ENCODE measurements around the gene ZNF764.
A peak's percentile ranks its signal among the peaks of the same experiment; 100 is the strongest.
"Not testable (repeated sequence)": the region's sequence is repeated elsewhere in the genome, so short reads cannot be mapped to it uniquely, and the experiment has no call there.

The ZNF764 gene

DNA sequence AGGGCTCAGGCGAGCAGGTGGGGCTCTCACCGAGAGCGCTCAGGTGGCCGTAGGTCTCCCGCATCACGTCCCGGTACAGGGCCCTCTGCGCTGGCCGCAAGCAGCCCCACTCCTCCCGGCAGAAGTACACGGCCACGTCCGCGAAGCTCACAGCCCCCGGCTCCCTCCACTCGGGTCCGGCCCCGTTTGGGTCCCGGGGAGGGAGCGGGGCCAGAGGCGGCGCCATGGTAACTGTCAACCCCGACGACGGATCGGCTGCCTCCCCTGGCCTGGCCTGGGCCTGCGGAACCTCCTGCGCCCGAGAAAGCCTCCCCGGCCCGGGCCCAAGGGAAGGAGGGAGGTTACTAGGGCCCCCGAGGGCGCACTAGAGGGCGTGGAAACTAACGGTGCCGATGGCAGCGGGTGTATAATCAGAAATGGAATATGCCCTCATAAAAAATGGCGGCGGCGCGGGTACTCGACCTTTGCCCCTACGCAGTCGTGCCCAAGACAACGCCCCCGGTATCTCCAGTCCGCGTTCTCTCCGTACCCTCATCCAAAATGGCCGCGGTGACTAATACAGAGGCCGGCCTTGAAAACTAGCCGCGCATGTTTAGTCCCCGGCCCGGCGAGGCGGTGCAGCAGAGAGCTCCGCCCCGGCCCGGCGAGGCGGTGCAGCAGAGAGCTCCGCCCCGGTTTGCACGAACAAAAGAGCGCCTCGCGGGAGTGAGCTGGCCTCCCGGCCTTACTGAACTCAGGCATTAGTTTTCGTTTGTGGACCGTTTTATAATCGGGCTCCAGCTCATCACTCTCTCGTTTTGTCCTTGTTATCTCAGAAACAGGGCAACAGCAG lies at the start of gene ZNF764:
TSS of gene ZNF764 (minus strand) at position 418 of the 832 bp plus-strand sequence. CDS start at position 226, 192 bp downstream.
- DNase-seq (ENCODE audit: low read depth): peak; percentile 90

DNA sequence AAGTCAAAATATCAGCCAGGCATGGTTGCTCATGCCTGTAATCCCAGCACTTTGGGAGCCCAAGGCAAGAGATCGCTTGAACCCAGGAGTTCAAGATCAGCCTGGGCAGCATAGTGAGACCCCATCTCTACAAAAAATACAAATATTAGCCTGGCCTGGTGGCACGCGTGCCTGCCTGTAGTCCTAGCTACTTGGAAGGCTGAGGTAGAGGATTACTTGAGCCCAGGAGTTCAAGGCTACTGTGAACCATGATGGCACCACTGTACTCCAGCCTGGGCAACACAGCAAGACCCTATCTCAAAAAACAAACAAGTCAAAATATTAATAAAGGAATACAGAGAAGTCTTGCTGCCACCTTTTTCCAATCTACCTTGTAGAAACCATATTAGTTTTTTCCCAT lies 47.8 kb upstream of the ZNF764 start:
- DNase-seq (ENCODE audit: low read depth): no peak

DNA sequence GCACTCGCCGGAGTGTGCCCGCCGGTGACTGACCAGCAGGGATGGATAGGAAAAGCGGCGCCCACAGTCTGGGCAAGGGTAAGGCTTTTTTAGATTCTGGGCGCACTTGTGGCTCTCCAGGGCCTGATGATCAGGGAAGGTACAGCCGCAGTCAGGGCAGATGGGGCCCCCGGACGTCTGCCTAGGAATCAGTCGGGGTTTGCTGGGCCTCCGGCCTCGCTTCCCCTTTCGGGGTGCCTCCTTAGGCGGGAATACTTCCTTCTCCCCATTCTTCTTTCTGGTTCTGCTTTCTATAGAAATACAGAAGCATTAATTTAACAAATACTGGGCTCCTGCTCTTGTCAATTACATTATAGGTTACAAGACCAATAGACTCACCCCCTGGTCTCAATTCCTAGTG lies 47.0 kb upstream of the ZNF764 start:
- DNase-seq (ENCODE audit: low read depth): no peak

DNA sequence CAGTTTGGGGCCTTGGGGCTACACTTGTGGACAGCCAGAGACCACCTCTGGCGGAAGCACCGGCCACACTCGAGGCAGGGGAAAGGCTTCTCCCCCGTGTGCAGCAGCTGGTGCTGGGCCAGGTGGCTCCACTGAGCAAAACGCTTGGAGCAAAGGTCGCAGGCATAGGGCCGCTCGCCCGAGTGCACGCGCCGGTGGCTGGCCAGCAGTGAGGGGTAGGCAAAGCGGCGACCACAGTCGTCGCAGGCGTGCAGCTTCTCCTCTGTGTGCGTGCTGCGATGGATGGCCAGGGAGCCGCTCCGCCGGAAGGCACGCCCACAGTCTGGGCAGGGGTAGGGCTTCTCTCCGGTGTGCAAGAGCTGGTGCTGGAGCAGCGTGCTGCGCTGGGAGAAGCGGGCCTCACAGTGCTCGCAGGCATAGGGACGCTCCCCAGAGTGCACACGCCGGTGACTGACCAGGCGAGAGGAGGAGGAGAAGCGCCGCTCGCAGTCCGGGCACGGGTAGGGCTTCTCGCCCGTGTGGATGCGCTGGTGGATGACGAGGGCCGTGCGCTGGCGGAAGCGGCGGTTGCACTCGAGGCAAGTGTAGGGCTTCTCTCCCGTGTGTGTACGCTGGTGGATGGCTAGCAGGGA lies 46.3 kb upstream of the ZNF764 start:
- no peak for DNase-seq (ENCODE audit: low read depth)

DNA sequence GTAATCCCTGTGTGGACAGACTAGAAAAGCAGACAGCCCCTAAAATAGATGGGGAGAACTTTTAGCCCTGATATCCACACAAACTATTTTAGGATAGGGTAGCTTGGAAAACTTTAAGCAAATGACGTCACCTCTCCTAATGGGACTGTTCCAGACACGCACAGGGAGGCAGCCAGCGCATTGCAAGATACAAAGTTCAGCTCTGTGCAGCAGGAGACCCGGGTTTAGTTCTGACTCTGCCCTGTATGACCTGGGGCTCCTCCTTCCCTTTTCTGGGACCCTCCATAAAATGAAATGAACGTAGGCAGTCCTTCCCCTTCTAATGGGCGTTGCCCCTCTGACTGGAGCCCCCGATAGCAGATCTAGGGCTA lies 45.8 kb upstream of the ZNF764 start:
- no peak for DNase-seq (ENCODE audit: low read depth)

DNA sequence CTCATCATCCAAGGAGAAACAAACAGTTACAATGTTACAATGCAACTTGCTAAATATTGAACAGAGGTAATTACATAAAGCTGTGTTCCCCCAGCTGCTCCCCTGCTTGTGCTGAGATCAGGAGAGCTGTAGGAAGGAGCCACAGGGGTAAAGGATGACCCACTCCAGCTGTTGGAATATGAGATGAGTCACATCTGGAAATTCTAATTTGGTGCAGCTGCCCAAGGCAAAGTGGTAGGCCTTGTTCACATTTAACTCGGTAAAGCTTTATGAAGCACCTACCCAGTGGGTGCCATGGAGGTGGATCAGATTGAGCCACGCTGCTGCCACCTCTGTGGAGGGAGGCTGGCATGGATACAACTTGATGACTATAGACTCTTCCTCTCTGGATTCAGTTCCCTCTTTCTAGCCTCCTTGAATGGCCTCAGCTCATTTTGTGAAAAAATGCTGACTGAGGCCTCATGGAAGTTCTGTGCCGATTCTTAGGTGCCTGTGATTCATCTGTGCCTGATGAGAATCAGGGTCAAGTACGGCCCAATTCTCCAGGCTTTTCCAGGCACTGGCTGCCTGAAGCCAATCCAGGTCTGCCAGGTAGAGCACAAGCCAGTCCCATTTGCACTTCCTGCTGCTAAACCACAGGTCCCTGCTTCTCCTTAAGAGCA lies 44.6 kb upstream of the ZNF764 start:
- no peak for DNase-seq (ENCODE audit: low read depth)

DNA sequence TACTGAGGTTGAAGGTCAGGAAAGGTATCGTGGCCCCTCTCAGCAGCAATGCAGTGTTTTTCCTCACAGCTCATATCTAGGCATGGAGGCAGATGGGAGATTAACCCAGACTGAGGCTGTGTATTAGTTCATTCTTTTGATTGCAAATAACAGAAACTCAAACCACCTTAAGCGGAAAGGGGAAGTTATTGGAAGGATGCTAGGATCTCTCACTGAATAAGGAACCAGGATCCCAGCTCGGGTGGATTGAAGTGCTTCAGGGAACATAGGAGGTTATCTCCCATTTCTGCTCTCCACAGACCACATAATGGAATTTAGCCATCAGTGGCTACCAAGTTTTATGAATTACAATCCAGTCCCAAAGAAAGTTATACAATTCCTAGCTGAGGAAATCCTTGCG lies 43.8 kb upstream of the ZNF764 start:
- no peak for DNase-seq (ENCODE audit: low read depth)

DNA sequence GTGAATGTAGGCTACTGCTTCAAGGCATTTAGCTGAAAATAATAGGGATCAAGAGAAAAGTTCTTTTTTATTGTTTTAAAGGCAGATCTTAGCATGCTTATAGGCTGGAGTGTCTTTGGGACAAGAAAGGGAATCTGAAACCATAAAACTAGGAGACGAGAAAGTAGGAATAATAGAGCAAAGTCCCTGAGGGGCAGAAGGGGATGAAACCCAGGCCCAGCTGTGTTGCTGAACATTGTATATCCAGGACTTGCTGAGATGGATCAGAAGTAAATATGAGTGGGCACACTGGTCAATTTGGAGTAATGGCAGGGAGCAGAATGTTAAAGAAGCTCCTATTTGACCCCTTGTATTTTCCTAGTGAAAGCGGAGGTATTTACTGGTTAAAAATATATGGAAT lies 42.8 kb upstream of the ZNF764 start:
- no peak for DNase-seq (ENCODE audit: low read depth)

DNA sequence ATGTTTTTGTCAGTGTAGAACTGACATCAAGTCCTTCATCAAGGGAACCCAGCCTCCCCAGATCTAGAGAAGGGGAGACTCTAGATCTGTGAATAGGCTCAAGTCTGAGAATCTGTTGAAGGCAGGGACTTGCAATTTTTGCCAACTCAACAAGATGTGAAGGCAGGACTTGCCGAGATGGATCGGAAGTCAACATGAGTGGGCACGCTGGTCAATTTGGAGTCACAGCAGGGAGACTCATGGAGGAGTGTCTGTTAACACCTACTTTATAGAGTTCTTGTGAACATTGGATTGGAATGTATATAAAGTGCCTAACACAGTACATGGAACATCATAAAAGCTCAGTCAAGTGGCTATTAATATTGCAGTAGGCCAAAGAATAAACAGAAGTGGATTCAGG lies 42.0 kb upstream of the ZNF764 start:
- DNase-seq (ENCODE audit: low read depth): no peak

DNA sequence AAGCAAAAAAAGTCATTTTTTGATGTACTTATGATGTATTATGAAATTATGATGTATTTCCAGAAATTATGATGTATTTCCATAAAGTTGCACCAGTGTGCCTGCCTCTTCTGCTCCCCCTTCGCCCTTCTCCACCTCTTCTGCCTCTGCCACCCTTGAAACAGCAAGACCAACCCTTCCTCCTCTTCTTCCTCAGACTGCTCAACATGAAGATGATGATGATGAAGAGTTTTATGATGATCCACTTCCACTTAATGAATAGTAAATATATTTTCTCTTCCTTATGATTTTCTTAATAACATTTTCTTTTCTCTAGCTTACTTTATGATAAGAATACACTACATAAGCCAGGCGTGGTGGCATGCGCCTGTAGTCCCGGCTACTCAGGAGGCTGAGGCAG lies 34.7 kb upstream of the ZNF764 start:
- no peak for DNase-seq (ENCODE audit: low read depth)

DNA sequence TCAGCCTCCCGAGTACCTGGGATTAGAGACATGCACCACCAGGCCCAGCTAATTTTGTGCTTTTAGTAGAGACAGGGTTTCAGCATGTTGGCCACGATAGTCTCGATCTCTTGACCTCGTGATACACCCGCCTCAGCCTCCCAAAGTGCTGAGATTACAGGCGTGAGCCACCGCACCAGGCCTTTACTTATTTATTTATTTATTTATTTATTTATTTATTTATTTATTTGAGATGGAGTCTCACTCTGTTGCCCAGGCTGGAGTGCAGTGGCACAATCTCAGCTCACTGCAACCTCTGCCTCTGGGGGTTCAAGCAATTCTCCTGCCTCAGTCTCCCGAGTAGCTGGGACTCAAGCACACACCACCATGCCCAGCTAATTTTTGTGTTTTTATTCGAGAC lies 32.7 kb upstream of the ZNF764 start:
- DNase-seq (ENCODE audit: low read depth): not testable (repeated sequence)

DNA sequence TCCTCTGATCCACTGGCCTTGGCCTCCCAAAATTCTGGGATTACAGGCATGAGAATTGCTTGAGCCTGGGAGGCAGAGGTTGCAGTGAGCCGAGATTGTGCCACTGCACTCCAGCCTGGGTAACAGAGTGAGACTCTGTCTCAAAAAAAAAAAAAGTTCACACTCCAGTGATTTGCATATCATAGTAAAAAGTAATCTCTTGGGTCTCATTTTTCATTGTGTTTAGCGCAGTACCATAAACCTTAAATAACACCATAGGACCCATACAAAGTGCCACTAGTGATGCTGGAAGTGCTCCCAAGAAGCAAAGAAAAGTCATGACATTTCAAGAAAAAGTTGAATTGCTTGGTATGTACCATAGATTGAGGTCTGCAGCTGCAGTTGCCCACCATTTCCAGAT lies 31.4 kb upstream of the ZNF764 start:
- not testable (repeated sequence) for DNase-seq (ENCODE audit: low read depth)

DNA sequence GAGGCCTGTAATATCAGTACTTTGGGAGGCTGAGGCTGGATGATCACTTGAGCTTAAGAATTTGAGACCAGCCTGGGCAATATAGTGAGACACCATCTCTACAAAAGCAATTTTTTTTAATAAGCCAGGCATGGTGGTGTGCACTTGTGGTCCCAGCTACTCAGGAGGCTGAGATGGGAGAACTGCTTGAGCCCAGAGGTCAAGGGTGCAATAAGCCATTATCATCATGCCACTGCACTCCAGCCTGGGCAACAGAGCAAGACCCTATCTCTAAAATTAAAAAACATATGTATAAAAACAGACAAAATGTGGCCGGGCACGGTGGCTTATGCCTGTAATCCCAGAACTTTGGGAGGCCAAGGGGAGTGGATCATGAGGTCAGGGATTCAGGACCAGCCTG lies 30.5 kb upstream of the ZNF764 start:
- DNase-seq (ENCODE audit: low read depth): no peak

DNA sequence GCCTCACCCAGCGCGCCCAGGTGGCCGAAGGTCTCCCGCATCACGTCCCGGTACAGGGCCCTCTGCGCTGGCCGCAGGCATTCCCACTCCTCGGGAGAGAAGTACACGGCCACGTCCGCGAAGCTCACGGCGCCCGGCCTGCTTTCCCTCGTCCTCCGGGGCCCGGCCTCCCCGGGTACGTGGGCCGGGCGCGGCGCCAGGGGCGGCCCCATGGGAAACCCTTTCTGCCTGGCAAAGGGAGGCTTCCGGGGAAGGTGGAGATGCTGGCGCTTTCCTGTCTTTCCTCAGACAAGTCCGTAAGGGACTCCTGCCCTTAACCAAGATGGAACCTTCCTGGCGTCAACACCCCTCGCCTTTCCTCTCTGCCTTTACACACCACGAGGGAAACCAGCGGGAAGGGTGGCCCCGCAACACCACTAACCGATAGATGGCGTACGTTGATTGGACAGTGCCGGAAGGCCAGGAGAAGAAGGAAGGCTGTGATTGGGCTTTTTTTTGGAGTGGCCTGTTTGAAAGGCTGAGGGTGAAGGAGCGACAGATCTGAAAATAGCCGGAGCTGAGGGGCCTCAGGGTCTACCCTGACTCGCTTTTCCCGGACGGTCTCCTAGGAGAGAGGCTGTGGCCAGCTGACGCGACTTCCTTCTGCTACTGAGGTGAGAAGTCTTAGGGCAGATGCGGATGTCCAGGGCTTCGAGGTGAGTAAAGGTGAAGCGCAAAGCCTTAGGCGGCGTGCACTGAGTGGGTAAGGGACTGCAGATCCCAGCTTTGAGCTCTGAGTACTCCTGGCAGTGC lies 27.4 kb upstream of the ZNF764 start, which contains the start of gene ZNF785:
TSS of gene ZNF785 (minus strand) at position 298 of the 792 bp plus-strand sequence. CDS start at position 212, 86 bp downstream.
- peak; percentile 97 for DNase-seq (ENCODE audit: low read depth)

DNA sequence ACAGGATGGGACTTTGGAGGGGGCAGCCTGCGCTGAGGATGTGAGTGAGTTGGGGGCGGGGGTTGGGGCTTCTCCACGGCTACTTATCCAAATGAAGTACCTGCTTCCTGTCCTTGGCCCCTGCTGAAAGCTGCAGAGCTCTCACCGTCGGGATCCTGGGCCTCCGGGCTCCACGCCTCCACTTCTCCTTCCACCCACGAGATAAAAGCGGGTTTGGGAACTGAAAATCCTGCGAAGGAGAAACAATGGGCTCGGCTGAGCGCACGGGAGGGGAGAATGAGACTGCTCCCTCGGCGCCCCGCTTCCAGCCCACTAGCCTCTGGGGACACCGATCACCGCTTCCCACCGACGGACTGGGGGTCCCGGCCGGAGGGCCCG lies 26.8 kb upstream of the ZNF764 start:
- no peak for DNase-seq (ENCODE audit: low read depth)

DNA sequence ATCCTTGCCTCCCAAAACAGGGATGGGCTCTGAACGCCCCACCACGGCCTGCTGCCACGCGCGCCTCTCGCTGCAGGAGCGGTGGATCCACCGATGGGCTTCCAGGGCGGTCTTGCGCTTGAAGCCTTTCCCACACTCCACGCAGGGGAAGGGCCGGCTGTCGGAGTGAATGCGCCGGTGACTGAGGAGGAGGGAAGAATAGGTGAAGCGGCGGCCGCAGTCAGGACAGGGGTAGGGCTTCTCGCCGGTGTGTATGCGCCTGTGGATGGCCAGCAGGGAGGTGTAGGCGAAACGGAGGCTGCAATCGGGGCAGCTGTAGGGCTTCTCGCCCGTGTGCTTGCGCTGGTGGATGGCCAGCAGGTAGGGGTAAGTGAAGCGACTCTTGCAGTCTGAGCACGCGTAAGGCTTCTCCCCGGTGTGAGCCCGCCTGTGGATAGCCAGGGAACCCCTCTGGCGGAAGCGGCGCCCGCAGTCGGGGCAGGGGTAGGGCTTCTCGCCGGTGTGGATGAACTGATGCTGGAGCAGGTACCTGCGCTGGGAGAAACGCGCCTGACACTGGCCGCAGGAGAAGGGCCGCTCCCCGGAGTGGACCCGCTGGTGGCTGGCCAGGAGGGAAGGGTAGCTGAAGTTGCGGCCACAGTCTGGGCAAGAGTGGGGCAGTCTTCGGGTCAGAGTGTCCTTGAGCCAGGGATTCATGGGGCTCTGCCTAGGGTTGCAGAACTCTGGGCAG lies 24.6 kb upstream of the ZNF764 start:
- no peak for DNase-seq (ENCODE audit: low read depth)

DNA sequence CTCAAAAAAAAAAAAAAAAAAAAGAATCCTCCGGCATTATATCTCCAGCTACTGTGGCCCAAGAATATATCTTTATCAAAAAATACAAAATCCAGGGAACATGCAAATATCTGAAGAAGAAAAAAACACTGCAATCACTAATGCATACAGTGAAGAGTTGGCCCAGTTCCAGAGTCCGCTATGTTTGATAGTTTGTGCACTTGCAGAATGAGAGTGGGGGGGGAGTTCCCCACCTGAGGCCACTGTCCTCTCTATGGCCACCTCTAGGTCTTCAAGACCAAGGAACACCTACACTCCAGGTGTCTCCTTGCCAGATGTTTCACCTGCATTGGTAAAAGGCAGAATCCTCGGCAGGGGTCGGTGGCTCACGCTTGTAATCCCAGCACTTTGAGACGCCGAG lies 23.3 kb upstream of the ZNF764 start:
- DNase-seq (ENCODE audit: low read depth): no peak

DNA sequence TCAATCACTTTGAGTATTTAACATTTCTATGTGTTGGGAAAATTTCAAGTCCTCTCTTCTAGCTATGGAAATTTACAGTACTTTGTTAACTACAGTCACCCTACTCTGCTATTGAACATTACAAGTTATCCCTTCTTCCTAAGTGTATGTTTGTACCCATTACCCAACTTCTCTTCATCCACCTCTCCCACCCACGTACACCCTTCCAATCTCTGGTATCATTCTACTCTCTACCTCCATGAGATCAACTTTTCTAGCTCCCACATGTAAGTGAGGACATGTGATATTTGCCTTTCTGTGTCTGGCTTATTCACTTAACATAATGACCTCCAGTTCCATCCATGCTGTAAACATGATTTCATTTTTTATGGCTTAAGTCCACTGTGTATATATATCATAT lies 16.5 kb upstream of the ZNF764 start:
- DNase-seq (ENCODE audit: low read depth): no peak

DNA sequence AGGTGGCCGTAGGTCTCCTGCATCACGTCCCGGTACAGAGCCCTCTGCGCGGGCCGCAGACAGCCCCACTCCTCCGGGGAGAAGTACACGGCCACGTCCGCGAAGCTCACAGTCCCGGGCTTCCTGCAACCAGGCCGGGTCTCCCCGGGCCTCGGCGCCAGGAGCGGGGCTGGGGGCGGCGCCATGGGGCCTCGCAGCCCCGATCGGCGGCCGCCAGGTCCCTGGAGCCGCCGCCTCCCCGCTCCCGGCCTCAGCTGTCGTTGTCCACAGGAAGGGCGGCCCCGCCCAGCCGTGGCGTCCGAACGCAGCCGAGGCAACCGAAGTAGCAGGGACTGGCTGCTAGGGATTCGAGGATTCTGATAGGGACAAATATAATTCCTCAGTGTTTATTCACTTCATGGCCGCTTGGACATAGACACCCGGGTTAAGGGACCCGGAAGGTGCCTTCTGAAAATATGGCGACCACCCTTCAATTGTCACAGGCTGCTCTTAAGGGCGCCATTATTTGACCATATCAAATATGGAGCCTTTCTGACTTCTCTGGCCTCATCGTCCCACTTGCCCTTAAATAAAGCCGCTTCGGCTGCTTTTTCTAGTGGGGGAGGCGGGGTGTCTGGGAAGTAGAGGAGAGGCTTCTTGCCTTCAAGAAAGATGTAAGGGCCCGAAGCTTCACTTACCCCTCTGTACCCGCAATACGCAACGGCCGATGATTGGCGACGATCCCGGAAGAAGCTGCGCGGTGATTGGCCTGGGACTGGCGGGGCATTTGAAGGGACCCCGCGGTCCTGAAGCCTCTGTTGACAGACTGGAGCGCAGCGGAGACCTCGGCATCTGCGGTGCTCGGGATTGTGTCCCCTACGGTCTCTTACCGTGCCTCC lies 13.5 kb upstream of the ZNF764 start, which contains the start of gene ZNF688:
TSS of gene ZNF688 (minus strand) at position 270 of the 878 bp plus-strand sequence. CDS start at position 185, 85 bp downstream.
- peak; percentile 87 for DNase-seq (ENCODE audit: low read depth)

DNA sequence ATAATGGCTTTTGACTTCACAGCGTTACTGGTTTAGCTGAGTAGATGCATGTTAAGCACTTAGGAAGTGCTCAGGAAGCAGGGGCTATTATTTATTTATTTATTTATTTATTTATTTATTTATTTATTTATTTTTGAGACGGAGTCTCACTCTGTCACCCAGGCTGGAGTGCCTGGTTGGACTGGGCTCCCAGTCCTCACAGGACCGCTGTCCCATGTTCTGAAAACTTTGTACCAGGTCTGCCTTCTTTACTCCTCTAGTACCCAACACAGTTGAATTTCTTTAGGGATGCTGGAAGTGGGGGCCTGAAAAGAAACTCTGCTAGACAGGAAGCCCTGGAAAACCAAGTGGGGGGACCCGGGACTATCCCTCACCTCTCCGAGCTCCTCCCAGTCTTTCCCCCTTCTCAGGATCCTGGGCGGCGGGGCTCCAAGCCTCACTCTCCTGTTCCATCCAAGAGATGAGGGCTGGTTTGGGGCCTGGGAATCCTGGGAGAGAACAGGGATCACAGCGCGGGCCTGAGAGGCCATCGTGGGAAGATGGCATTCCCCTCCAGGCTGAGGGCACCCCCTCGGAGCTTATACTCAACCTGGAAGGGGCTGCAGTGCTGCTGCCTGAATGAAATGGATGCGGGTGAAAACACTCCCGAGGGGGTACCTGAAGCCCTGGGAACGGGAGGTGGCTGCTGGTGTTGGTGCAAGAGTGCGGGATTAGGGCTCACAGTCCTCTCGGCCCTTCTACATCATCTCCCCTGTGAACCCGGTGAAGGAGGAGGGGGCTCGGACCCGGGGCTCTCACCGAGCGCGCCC lies 12.7 kb upstream of the ZNF764 start:
- no peak for DNase-seq (ENCODE audit: low read depth)

All from HS-5 (cell line).